WTC11 (cell line): ENCODE results near the gene FITM2.
A peak's percentile ranks its signal among the peaks of the same experiment; 100 is the strongest.

Source experiments
- ATF3 ChIP-seq: sonication (generic); formaldehyde crosslinking; conservative IDR thresholded peaks from 2 replicates; pipeline ENCODE4 v1.8.1; 2022; ENCODE audit warnings: mild to moderate bottlenecking, missing genetic modification reagents
- CTCF ChIP-seq: fragments of 200-600 bp; IDR thresholded peaks from 2 replicates; pipeline ENCODE4 v1.8.0; 2022; ENCODE audit warnings: antibody characterized with exemption
- HMGA2 ChIP-seq: fragments of 250-450 bp; sonication (Bioruptor Pico); IDR thresholded peaks from 2 replicates; pipeline ENCODE4 v1.4.0; 2021; ENCODE audit warnings: mild to moderate bottlenecking, moderate library complexity
- NR1H2 ChIP-seq: sonication (generic); formaldehyde crosslinking; IDR thresholded peaks from 2 replicates; pipeline ENCODE4 v1.9.0; 2021; ENCODE audit warnings: mild to moderate bottlenecking, moderate library complexity, missing genetic modification reagents
- NR3C1 ChIP-seq: sonication (generic); formaldehyde crosslinking; conservative IDR thresholded peaks from 2 replicates; pipeline ENCODE4 v1.8.1; 2023; ENCODE audit warnings: low read depth, mild to moderate bottlenecking, missing genetic modification reagents
- PRRX2 ChIP-seq: fragments of 250-450 bp; sonication (Bioruptor Pico); IDR thresholded peaks from 2 replicates; pipeline ENCODE4 v1.8.0; 2021; ENCODE audit warnings: mild to moderate bottlenecking
- STAT6 ChIP-seq: sonication (generic); formaldehyde crosslinking; conservative IDR thresholded peaks from 2 replicates; pipeline ENCODE4 v1.8.1; 2023; ENCODE audit warnings: mild to moderate bottlenecking, low read depth, missing genetic modification reagents, moderate library complexity
- TCF7 ChIP-seq: sonication (generic); formaldehyde crosslinking; IDR thresholded peaks from 2 replicates; pipeline ENCODE4 v1.8.0; 2022; ENCODE audit warnings: mild to moderate bottlenecking, low read depth, missing genetic modification reagents, moderate library complexity
- TEAD4 ChIP-seq: sonication (generic); formaldehyde crosslinking; IDR thresholded peaks from 2 replicates; pipeline ENCODE4 v1.8.0; 2022; ENCODE audit warnings: mild to moderate bottlenecking, missing genetic modification reagents
- USF2 ChIP-seq: sonication (generic); formaldehyde crosslinking; IDR thresholded peaks from 2 replicates; pipeline ENCODE4 v1.8.1; 2023; ENCODE audit warnings: mild to moderate bottlenecking, missing genetic modification reagents, moderate library complexity
- ZNF121 ChIP-seq: sonication (generic); formaldehyde crosslinking; IDR thresholded peaks from 2 replicates; pipeline ENCODE4 v1.8.0; 2023; ENCODE audit warnings: missing genetic modification reagents
- ZNF263 ChIP-seq: sonication (generic); formaldehyde crosslinking; IDR thresholded peaks from 2 replicates; pipeline ENCODE4 v1.8.1; 2022; ENCODE audit warnings: low read depth, mild to moderate bottlenecking, moderate library complexity, missing genetic modification reagents
- ZNF423 ChIP-seq: fragments of 250-450 bp; sonication (Bioruptor Pico); IDR thresholded peaks from 2 replicates; pipeline ENCODE4 v2.1.2; 2022; ENCODE audit warnings: mild to moderate bottlenecking, moderate library complexity

- TF ChIP-seq HMGA2 (CRISPR knock-in tag) (no peak), ZNF423 (CRISPR knock-in tag) (peak; percentile 90), CTCF (no peak), TEAD4 (CRISPR knock-in tag) (no peak), USF2 (CRISPR knock-in tag) (no peak), NR1H2 (CRISPR knock-in tag) (no peak), TCF7 (CRISPR knock-in tag) (no peak), ATF3 (no peak), NR3C1 (CRISPR knock-in tag) (no peak), ZNF263 (CRISPR knock-in tag) (no peak), STAT6 (CRISPR knock-in tag) (no peak), PRRX2 (CRISPR knock-in tag) (no peak), ZNF121 (CRISPR knock-in tag) (no peak)
Measured at GRCh38 chr20:44324343-44324742, 13.3 kb upstream of the FITM2 start.
